Parathyroid adenoma (tissue), 2 donors: Measurements from ENCODE around the gene STPG4.

ENCODE experiments used
- H2AFZ ChIP-seq: fragments of 300-600 bp; sonication (generic); one replicate; pipeline ENCODE4 v1.7.0; 2017; ENCODE audit warnings: antibody characterized with exemption, mild to moderate bottlenecking
- H3K27ac ChIP-seq: fragments of 300-600 bp; sonication (generic); one replicate; pipeline ENCODE4 v1.7.0; 2017
- H3K27me3 ChIP-seq: fragments of 300-600 bp; sonication (generic); one replicate; pipeline ENCODE4 v1.7.0; 2017; ENCODE audit warnings: low read length; ENCODE audit not compliant: control insufficient read depth, insufficient read depth
- H3K36me3 ChIP-seq: fragments of 300-600 bp; sonication (generic); one replicate; pipeline ENCODE4 v1.7.0; 2017; ENCODE audit warnings: low read length; ENCODE audit not compliant: control insufficient read depth, insufficient read depth
- H3K4me1 ChIP-seq: fragments of 300-600 bp; sonication (generic); one replicate; pipeline ENCODE4 v1.7.0; 2017; ENCODE audit warnings: control low read depth
- H3K4me2 ChIP-seq: fragments of 300-600 bp; sonication (generic); one replicate; pipeline ENCODE4 v1.7.0; 2017; ENCODE audit warnings: low read length
- H3K4me3 ChIP-seq: fragments of 300-600 bp; sonication (generic); one replicate; pipeline ENCODE4 v1.7.0; 2017; ENCODE audit warnings: low read depth, low read length
- H3K79me2 ChIP-seq: fragments of 300-600 bp; sonication (generic); one replicate; pipeline ENCODE4 v1.7.0; 2017; ENCODE audit warnings: control low read depth
- H3K9ac ChIP-seq: fragments of 300-600 bp; sonication (generic); one replicate; pipeline ENCODE4 v1.7.0; 2017; ENCODE audit warnings: mild to moderate bottlenecking
- H3K9me3 ChIP-seq: fragments of 300-600 bp; sonication (generic); one replicate; pipeline ENCODE4 v1.7.0; 2017; ENCODE audit warnings: low read length; ENCODE audit not compliant: control insufficient read depth
- CTCF ChIP-seq: fragments of 300-600 bp; sonication (generic); IDR thresholded peaks from one replicate; pipeline ENCODE4 v1.7.0; 2017; ENCODE audit warnings: antibody characterized with exemption, mild to moderate bottlenecking
- donor health status: primary hyperparathyroidism.

Gene STPG4

GRCh38 chr2:47088371-47089082 is 66.6 kb downstream of the STPG4 start:
- Histone ChIP-seq H2AFZ (peak overlapping the region; percentile 45), H3K9ac (no peak overlapping the region), H3K27ac (no peak overlapping the region), H3K27me3 (no peaks in the 10 kb centered on the region), H3K9me3 (no peaks in the 10 kb centered on the region), H3K4me2 (no peak overlapping the region), H3K4me3 (no peak overlapping the region), H3K36me3 (no peaks in the 10 kb centered on the region), H3K79me2 (no peaks in the 10 kb centered on the region), H3K4me1 (no peaks in the 10 kb centered on the region)
- TF ChIP-seq CTCF, result no peak

- Histone ChIP-seq H3K9me3 (no peaks in the 10 kb centered on the region), H3K27ac (no peak overlapping the region), H3K9ac (no peak overlapping the region), H2AFZ (no peak overlapping the region), H3K36me3 (no peaks in the 10 kb centered on the region), H3K79me2 (no peaks in the 10 kb centered on the region), H3K4me2 (no peak overlapping the region), H3K4me3 (no peak overlapping the region), H3K4me1 (no peaks in the 10 kb centered on the region), H3K27me3 (no peaks in the 10 kb centered on the region)
- no peak for TF ChIP-seq CTCF
These were observed 68.1 kb downstream of the STPG4 start for GRCh38 chr2:47087051-47087450.

- Histone ChIP-seq H3K9me3 (no peaks in the 10 kb centered on the region), H2AFZ (no peak overlapping the region), H3K4me3 (no peak overlapping the region), H3K27me3 (no peaks in the 10 kb centered on the region), H3K9ac (no peak overlapping the region), H3K36me3 (no peaks in the 10 kb centered on the region), H3K4me1 (no peaks in the 10 kb centered on the region), H3K27ac (peak overlapping the region; percentile 8), H3K79me2 (no peaks in the 10 kb centered on the region), H3K4me2 (no peak overlapping the region)
- no peak for TF ChIP-seq CTCF
These were observed 68.5 kb downstream of the STPG4 start for GRCh38 chr2:47086571-47086970.

GRCh38 chr2:47086054-47086471 is 69.0 kb downstream of the STPG4 start:
- peak overlapping the region; percentile 8 for H3K27ac ChIP-seq

More at GRCh38 chr2:47086054-47086471, 69.0 kb downstream of the STPG4 start:
- Histone ChIP-seq H3K4me1 (no peaks in the 10 kb centered on the region), H3K4me3 (no peak overlapping the region), H3K79me2 (no peaks in the 10 kb centered on the region), H3K36me3 (no peaks in the 10 kb centered on the region), H3K9me3 (no peaks in the 10 kb centered on the region), H2AFZ (no peak overlapping the region), H3K9ac (no peak overlapping the region), H3K27me3 (no peaks in the 10 kb centered on the region), H3K4me2 (no peak overlapping the region)
- TF ChIP-seq CTCF, result no peak
